ENCODE results near the gene SLC16A5. TPM values are rescaled to one million over a fixed set of nuclear protein-coding genes. Genes with fewer than 3 reads are reported as not detected.

SLC16A5 gene
- total RNA-seq, 1 experiment from 2014 or later: 17.1 TPM

- H4K91ac ChIP-seq (ENCODE audit: insufficient read length, low read depth, low read length): no peak overlapping the region
- no peak overlapping the region for H3K18ac ChIP-seq (ENCODE audit: insufficient read length, low read depth, low read length)
- H3K9me3 Mint-ChIP-seq: no peaks in the 10 kb centered on the region
- no peak overlapping the region for H3T11ph ChIP-seq (ENCODE audit: low read length)
- H2BK15ac ChIP-seq (ENCODE audit: low read depth, low read length): no peak overlapping the region
- no peaks in the 10 kb centered on the region for H3K9me3 ChIP-seq (ENCODE audit: control insufficient read depth, low read depth, low read length)
- no CpG with 5 or more reads among the region's 9 CpGs for WGBS (ENCODE audit: extremely low coverage, insufficient read length, low lambda C conversion rate)
- H3K27me3 ChIP-seq (ENCODE audit: insufficient read depth, low read length): no peaks in the 10 kb centered on the region
- no peak overlapping the region for H2BK20ac ChIP-seq (ENCODE audit: low read depth, low read length, poor library complexity, severe bottlenecking)
- no peak overlapping the region for H2BK12ac ChIP-seq (ENCODE audit: insufficient read length, low read depth, low read length)
- H2BK5ac ChIP-seq (ENCODE audit: insufficient read length, low read length): no peak overlapping the region
- H4K5ac ChIP-seq (ENCODE audit: insufficient read length, low read depth, low read length): no peak overlapping the region
- H3K4ac ChIP-seq (ENCODE audit: low read depth, low read length): no peak overlapping the region
- no peak overlapping the region for H2AFZ ChIP-seq (ENCODE audit: low read length)
- no peak overlapping the region for H3K9ac ChIP-seq (ENCODE audit: extremely low read depth, insufficient read length, low read length)
- peaks cover 6 to 20% (median 17%) of the 10 kb centered on the region in 3 experiments for H3K36me3 Mint-ChIP-seq (ENCODE audit: insufficient read depth in 1 of 3, low read depth in 3 of 3)
- peak overlapping the region; percentile 4 for H4K8ac ChIP-seq (replicated peaks; ENCODE audit: insufficient read length, low read depth, low read length)
- H3K27ac ChIP-seq (ENCODE audit: insufficient read length, low read depth, low read length): no peak overlapping the region
- no peak for TF ChIP-seq CTCF (conservative IDR thresholded peaks at IDR 0.05)
- H3K79me2 ChIP-seq (ENCODE audit: insufficient read depth, low read length): no peaks in the 10 kb centered on the region
- H4K20me1 ChIP-seq (ENCODE audit: control insufficient read depth, insufficient read depth, insufficient read length): peaks cover 4% of the 10 kb centered on the region
- peak overlapping the region; percentile 14 to 64; a peak in 4 of 5 replicates for H3K4me3 Mint-ChIP-seq
- H2BK120ac ChIP-seq (ENCODE audit: low read depth, low read length, poor library complexity, severe bottlenecking): no peak overlapping the region
- peak overlapping the region in 1 of 3 experiments; percentile 44; a peak in 1 of 7 replicates for H3K27ac Mint-ChIP-seq
- no peak for DNase-seq
- H3K56ac ChIP-seq (ENCODE audit: insufficient read length, low read depth, low read length): no peak overlapping the region
- no peaks in the 10 kb centered on the region for H3K79me1 ChIP-seq (ENCODE audit: insufficient read depth, low read depth, low read length, poor library complexity, severe bottlenecking)
- no peak overlapping the region for H2AK5ac ChIP-seq (ENCODE audit: insufficient read length, low read length)
- no peak overlapping the region for H3K4me2 ChIP-seq (ENCODE audit: insufficient read depth, insufficient read length, low read length)
- no peak overlapping the region for H3K23ac ChIP-seq (ENCODE audit: insufficient read length, low read depth, low read length)
- H3K27me3 Mint-ChIP-seq (ENCODE audit: low read depth): no peaks in the 10 kb centered on the region; the same call in 1 of the 2 replicates
- no peaks in the 10 kb centered on the region for H3K4me1 ChIP-seq (ENCODE audit: insufficient read depth, low read length)
- peaks cover 12 to 17% of the 10 kb centered on the region in 2 experiments for H3K4me1 Mint-ChIP-seq
- H3K14ac ChIP-seq (ENCODE audit: insufficient read depth, low read length): no peak overlapping the region
- peaks cover 8% of the 10 kb centered on the region for H3K23me2 ChIP-seq (ENCODE audit: insufficient read length, low read depth, low read length, poor library complexity, severe bottlenecking)
Observed at GRCh38 chr17:75129576-75129975, 41.8 kb downstream of the SLC16A5 start.
